Panc1 (cell line): ENCODE measurements around the gene SRXN1.

Experiments
- CTCF ChIP-seq: fragments of 450-650 bp; IDR thresholded peaks from 2 replicates; pipeline ENCODE4 v1.5.1; 2017; ENCODE audit warnings: mild to moderate bottlenecking
- POLR2AphosphoS5 ChIP-seq: IDR thresholded peaks from 2 replicates; pipeline ENCODE4 v1.6.1; 2012; ENCODE audit warnings: mild to moderate bottlenecking, low read depth, low read length, moderate library complexity
- REST ChIP-seq, 2 experiments: IDR thresholded peaks; 2 replicates each; pipeline ENCODE4 v1.6.1; 2011 to 2012; ENCODE audit warnings: low read depth in 2 of 2, control low read depth in 1 of 2, low read length in 1 of 2, mild to moderate bottlenecking in 1 of 2, moderate library complexity in 1 of 2; ENCODE audit not compliant: insufficient read depth in 1 of 2
- TCF7L2 ChIP-seq: IDR thresholded peaks from 2 replicates; pipeline ENCODE4 v1.6.1; 2011; ENCODE audit warnings: mild to moderate bottlenecking, low read depth, low read length, inconsistent platforms

- TF ChIP-seq REST (IDR thresholded peaks at IDR 0.05; ENCODE audit: insufficient read depth in 1 of 2, low read depth in 2 of 2, low read length in 1 of 2) (no peak), CTCF (0 out of 2 replicates have a peak, but pooled peaks have one; percentile 57), POLR2AphosphoS5 (no peak), TCF7L2 (no peak)
These were observed 803 bp upstream of the SRXN1 start for GRCh38 chr20:653590-654416.
